Measurements from ENCODE around the gene MYOM3.
A peak's percentile ranks its signal among the peaks of the same experiment; 100 is the strongest.
"Not testable (repeated sequence)": the region's sequence is repeated elsewhere in the genome, so short reads cannot be mapped to it uniquely, and the experiment has no call there.

MYOM3 gene

DNA sequence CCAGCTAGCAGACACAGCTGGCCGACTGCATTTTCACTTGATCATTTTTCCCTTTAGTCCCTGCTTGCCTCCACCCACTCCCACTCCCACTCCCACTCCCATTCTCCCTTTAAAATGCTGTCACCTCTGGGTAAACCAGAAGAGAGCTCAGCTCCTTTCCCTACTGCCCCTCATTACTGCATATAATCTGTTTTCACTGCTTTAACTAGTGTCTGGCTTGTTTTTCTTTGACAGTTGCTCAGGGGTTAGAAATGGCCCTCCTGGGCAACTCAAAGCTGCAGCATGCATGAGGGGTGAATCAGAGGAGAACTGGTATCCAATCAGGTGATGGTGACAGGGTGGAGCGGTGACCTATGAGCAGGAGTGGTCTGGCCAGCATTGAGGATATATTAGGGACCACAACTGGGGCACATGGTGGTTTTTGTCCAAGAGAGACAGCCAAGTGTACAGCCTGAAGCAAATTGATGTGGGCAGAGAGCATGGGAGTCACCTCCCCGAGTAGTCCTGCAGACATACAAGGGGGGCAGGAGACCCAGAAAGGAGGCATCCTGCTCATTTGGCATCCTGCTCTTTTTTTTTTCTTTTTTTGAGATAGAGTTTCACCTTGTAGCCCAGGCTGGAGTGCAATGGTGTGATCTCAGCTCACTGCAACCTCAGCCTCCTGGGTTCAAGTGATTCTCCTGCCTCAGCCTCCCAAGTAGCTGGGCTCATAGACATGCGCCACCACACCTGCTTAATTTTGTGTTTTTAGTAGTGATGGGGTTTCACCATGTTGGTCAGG lies 89.2 kb downstream of the MYOM3 start:
- DNase-seq: peak in 1 of 4 experiments; percentile 13

- DNase-seq: no peak
Observed at GRCh38 chr1:24021403-24022266, 90.3 kb downstream of the MYOM3 start.

GRCh38 chr1:24020470-24020869 lies 91.5 kb downstream of the MYOM3 start:
- no peak for DNase-seq

- no peak for DNase-seq
Observed at GRCh38 chr1:24020025-24020424, 91.9 kb downstream of the MYOM3 start.

DNA sequence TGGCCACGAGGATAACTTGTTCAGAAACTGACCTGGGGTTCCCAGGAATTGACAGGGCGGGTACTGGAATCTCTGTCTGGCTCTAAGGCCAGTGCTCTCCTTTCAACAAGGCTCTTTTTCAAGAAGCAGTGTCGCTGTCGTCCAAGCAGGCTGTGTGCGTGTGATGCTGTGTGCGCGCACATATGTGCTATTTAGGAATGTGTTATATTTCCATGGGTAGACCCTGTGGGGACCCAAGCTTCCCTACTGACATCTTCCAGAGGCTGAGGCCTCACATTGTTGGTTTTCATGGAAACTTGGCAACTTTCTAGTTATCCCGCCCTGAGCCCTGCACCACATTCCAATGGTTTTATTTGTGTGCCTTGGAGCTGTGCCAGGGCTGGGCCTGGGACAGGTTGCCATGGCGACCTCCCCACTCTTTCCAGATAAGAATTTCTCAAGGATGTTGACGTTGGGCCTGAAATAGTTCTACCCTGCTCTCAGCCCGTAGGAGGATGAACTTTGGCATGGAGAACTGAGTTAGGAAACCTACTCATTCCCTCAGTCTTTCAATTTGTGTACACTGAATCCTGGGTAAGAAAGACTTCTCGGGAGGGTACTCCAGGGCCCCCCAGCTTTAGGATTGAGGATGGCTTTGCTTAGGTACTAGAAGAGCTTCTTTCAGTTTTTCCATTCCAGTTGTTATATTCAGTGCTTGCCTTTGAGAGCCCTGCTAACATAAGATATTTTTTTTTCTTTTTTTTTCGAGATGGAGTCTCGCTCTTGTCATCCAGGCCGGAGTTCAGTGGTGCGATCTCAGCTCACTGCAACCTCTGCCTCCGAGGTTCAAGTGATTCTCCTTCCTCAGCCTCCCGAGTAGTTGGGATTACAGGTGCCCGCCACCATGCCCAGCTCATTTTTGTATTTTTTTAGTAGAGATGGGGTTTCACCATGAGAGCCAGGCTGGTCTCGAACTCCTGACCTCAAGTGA lies 93.0 kb downstream of the MYOM3 start:
- peak; percentile 58 to 81 (median 78) for DNase-seq

GRCh38 chr1:24015221-24016210 lies 96.4 kb downstream of the MYOM3 start:
- peak in 2 of 4 experiments; percentile 4 to 8 for DNase-seq

DNA sequence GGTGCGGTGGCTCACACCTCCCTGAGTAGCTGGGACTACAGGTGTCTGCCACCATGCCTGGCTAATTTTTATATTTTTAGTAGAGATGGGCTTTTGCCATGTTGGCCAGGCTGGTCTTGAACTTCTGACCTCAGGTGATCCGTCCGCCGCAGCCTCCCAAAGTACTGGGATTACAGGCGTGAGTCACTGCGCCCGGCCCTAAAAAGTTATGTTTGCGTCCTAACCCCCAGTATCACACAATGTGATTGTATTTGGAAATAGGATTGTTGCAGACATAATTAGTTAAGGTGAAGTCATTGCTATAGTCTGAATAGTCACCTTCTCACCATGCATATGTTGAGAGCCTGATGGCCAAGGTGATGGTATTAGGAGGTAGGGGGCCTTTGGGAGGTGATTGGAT lies 99.1 kb downstream of the MYOM3 start:
- DNase-seq: not testable (repeated sequence)

- DNase-seq: no peak
Observed at GRCh38 chr1:24010650-24011049, 101.3 kb downstream of the MYOM3 start.

GRCh38 chr1:24009406-24009805 lies 102.5 kb downstream of the MYOM3 start:
- DNase-seq: no peak

GRCh38 chr1:24008574-24009184 lies 103.3 kb downstream of the MYOM3 start:
- DNase-seq: not testable (repeated sequence)

DNA sequence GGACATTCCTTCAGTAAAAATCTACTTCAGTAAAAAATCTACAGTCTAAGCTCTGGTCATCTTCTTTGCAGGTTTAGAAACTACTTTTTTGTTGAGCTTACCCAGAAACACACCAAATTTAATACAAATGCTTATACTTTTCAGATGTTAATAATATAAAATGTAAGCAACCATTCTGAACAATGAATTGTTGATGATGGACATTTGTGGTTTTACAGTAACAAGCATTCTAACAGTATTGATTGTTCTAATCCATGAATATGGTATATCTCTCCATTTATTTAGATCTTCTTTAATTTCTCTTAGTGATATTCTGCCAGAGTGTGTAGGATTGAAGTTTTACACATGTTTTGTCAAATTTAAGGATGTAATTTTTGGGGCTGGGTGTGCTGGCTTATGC lies 104.9 kb downstream of the MYOM3 start:
- DNase-seq: no peak
